K562 (cell line): ENCODE results near the gene CRYBA4. TPM values are rescaled to one million over a fixed set of nuclear protein-coding genes. Genes with fewer than 3 reads are reported as not detected.

Source experiments
- ARID2 ChIP-seq: fragments of 450-650 bp; IDR thresholded peaks from 2 replicates; pipeline ENCODE4 v1.6.1; 2017; ENCODE audit warnings: antibody characterized with exemption, mild to moderate bottlenecking
- ARID4B ChIP-seq: sonication (generic); formaldehyde crosslinking; IDR thresholded peaks from 2 replicates; pipeline ENCODE4 v1.8.0; 2022; ENCODE audit warnings: mild to moderate bottlenecking, missing genetic modification reagents
- BRD4 ChIP-seq: fragments of 200-600 bp; sonication (generic); IDR thresholded peaks from 2 replicates; pipeline ENCODE4 v1.6.1; 2017; ENCODE audit warnings: inconsistent platforms
- CBX2 ChIP-seq: fragments of 200-600 bp; sonication (generic); IDR thresholded peaks from one replicate; pipeline ENCODE4 v1.6.1; 2012; ENCODE audit warnings: mild to moderate bottlenecking, low read length, inconsistent platforms; ENCODE audit not compliant: insufficient read depth, poor library complexity, severe bottlenecking
- CTCFL ChIP-seq: IDR thresholded peaks from 2 replicates; pipeline ENCODE4 v1.6.1; 2011; ENCODE audit warnings: borderline replicate concordance, low read depth, mild to moderate bottlenecking, moderate library complexity, low read length; ENCODE audit not compliant: insufficient read depth, poor library complexity, severe bottlenecking
- FOXA1 ChIP-seq: fragments of 450-650 bp; IDR thresholded peaks from 2 replicates; pipeline ENCODE4 v1.6.1; 2016; ENCODE audit warnings: mild to moderate bottlenecking, borderline replicate concordance
- HMG20A ChIP-seq: fragments of 450-650 bp; formaldehyde crosslinking; conservative IDR thresholded peaks from 2 replicates; pipeline ENCODE4 v1.4.0; 2020; ENCODE audit warnings: mild to moderate bottlenecking, mixed read lengths
- MTA2 ChIP-seq: fragments of 450-650 bp; IDR thresholded peaks from 2 replicates; pipeline ENCODE4 v1.6.1; 2016; ENCODE audit warnings: low read depth
- NR3C1 ChIP-seq: sonication (generic); formaldehyde crosslinking; IDR thresholded peaks from 2 replicates; pipeline ENCODE4 v1.8.1; 2022; ENCODE audit warnings: missing genetic modification reagents
- SP1 ChIP-seq: sonication (generic); formaldehyde crosslinking; IDR thresholded peaks from 2 replicates; pipeline ENCODE4 v1.8.1; 2022; ENCODE audit warnings: mild to moderate bottlenecking, missing genetic modification reagents
- SRSF9 ChIP-seq: fragments of 200-400 bp; formaldehyde crosslinking; IDR thresholded peaks from 2 replicates; pipeline ENCODE4 v1.6.1; 2017; ENCODE audit warnings: low read depth, low read length, borderline replicate concordance
- SUPT5H ChIP-seq: fragments of 450-650 bp; IDR thresholded peaks from 2 replicates; pipeline ENCODE4 v1.6.1; 2016
- TAL1 ChIP-seq: fragments of 450-650 bp; IDR thresholded peaks from 2 replicates; pipeline ENCODE4 v1.6.1; 2016; ENCODE audit warnings: mild to moderate bottlenecking
- ZNF124 ChIP-seq: sonication (generic); formaldehyde crosslinking; IDR thresholded peaks from 2 replicates; pipeline ENCODE4 v1.8.1; 2022; ENCODE audit warnings: missing genetic modification reagents
- ZNF311 ChIP-seq: fragments of 250-450 bp; sonication (Bioruptor Pico); IDR thresholded peaks from 2 replicates; pipeline ENCODE4 v1.4.0; 2020; ENCODE audit warnings: mild to moderate bottlenecking, moderate library complexity
- polyA plus RNA-seq, 8 experiments: library from polyadenylated mRNA; depleted of rRNA in 4 of 8; stranded (reverse) in 5 of 8; unstranded in 3 of 8; fragments of >200 nt; fragmentation: Nextera tagmentation in 2 of 8; fragmentation: Illumina TruSeq in 1 of 8; extraction: Ambion mirVana in 2 of 8; extraction: Trizol in 1 of 8; gene quantifications; 2 replicates each; pipeline versions ENCODE4 v1.2.1 to v1.2.3, GENCODE V29; 2011 to 2014; ENCODE audit warnings: inconsistent platforms in 1 of 8, missing spikeins in 1 of 8
- total RNA-seq, 7 experiments: library from RNA; depleted of rRNA in 6 of 7; stranded (reverse); fragments of >200 nt in 6 of 7; fragmentation: Illumina TruSeq in 2 of 7; extraction: Trizol in 2 of 7; gene quantifications; 2 replicates each; pipeline versions ENCODE4 v1.2.1 to v1.2.3, GENCODE V29; 2011 to 2021; ENCODE audit warnings: low replicate concordance in 1 of 7
- TF ChIP-seq, protein P1 (sequence below): sonication (generic); IDR thresholded peaks from 2 replicates; pipeline ENCODE4 v1.6.1; 2016
- TF ChIP-seq, protein P2 (sequence below): sonication (generic); formaldehyde crosslinking; IDR thresholded peaks from 2 replicates; pipeline ENCODE4 v1.8.0; 2023; ENCODE audit warnings: mild to moderate bottlenecking, missing genetic modification reagents

Gene CRYBA4
- total and polyA plus RNA-seq, 9 of the 15 experiments (the other 6 are each of a cell fraction or from before 2014, with no cell fraction given) = 0.59 to 3.3 (median 1.6) TPM

- TF ChIP-seq CTCFL (no peak), ZNF124 (CRISPR knock-in tag) (no peak), SRSF9 (no peak), MTA2 (peak; percentile 62), ZNF311 (no peak), NR3C1 (CRISPR knock-in tag) (no peak), FOXA1 (no peak), TAL1 (no peak), ARID2 (peak; percentile 40; the same call in 1 of the 2 replicates), BRD4 (no peak), SUPT5H (peak; percentile 47), HMG20A (CRISPR knock-in tag) (no peak), ARID4B (CRISPR knock-in tag) (no peak), CBX2 (no peak), SP1 (CRISPR knock-in tag) (no peak)
- TF ChIP-seq, protein P1, sequence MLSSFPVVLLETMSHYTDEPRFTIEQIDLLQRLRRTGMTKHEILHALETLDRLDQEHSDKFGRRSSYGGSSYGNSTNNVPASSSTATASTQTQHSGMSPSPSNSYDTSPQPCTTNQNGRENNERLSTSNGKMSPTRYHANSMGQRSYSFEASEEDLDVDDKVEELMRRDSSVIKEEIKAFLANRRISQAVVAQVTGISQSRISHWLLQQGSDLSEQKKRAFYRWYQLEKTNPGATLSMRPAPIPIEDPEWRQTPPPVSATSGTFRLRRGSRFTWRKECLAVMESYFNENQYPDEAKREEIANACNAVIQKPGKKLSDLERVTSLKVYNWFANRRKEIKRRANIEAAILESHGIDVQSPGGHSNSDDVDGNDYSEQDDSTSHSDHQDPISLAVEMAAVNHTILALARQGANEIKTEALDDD = no peak
- TF ChIP-seq, protein P2, sequence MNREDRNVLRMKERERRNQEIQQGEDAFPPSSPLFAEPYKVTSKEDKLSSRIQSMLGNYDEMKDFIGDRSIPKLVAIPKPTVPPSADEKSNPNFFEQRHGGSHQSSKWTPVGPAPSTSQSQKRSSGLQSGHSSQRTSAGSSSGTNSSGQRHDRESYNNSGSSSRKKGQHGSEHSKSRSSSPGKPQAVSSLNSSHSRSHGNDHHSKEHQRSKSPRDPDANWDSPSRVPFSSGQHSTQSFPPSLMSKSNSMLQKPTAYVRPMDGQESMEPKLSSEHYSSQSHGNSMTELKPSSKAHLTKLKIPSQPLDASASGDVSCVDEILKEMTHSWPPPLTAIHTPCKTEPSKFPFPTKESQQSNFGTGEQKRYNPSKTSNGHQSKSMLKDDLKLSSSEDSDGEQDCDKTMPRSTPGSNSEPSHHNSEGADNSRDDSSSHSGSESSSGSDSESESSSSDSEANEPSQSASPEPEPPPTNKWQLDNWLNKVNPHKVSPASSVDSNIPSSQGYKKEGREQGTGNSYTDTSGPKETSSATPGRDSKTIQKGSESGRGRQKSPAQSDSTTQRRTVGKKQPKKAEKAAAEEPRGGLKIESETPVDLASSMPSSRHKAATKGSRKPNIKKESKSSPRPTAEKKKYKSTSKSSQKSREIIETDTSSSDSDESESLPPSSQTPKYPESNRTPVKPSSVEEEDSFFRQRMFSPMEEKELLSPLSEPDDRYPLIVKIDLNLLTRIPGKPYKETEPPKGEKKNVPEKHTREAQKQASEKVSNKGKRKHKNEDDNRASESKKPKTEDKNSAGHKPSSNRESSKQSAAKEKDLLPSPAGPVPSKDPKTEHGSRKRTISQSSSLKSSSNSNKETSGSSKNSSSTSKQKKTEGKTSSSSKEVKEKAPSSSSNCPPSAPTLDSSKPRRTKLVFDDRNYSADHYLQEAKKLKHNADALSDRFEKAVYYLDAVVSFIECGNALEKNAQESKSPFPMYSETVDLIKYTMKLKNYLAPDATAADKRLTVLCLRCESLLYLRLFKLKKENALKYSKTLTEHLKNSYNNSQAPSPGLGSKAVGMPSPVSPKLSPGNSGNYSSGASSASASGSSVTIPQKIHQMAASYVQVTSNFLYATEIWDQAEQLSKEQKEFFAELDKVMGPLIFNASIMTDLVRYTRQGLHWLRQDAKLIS (CRISPR knock-in tag) = no peak
Measured at GRCh38 chr22:26642465-26643417, 21.0 kb downstream of the CRYBA4 start (continued).
